ENCODE measurements around the gene EPB41L5. TPM values are rescaled to one million over a fixed set of nuclear protein-coding genes. Genes with fewer than 3 reads are reported as not detected.

The EPB41L5 gene
- total and polyA plus RNA-seq, 2 donors (not counting 3 experiments of a cell fraction or from before 2014, with no cell fraction given): 8.4 to 13.6 TPM

DNA sequence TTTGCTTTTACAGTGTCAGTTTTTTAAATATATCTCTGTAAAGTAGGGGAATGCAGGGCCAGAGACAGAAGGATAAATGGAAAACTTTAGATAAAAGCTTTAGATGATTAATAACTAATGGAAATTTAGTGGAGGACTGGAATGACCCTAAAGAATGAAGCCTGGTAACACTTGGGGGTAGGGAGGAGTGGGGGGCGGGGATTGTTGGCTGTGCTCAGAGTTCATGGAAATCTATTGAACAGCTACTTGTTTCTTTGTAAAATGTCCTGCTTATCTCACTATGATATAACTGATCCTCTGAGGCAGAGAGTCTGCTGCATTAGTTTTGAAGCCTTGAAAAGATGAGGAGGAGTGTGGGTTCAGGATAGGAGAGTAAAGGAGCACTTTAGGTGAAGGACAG lies 119.8 kb downstream of the EPB41L5 start:
- no peaks in the 10 kb centered on the region for H4K20me1 ChIP-seq (replicated peaks; ENCODE audit: control insufficient read depth, extremely low read depth, insufficient read depth, low read length)
- no peak for DNase-seq (ENCODE audit: low read depth, low spot score)
- H2AFZ ChIP-seq (ENCODE audit: low read depth, low read length): no peak overlapping the region
- no peaks in the 10 kb centered on the region for H3K9me1 ChIP-seq (replicated peaks; ENCODE audit: control insufficient read depth, extremely low read depth, insufficient read depth, low read length)
- no peaks in the 10 kb centered on the region for H3K27me3 ChIP-seq (ENCODE audit: control insufficient read depth in 2 of 2, insufficient read depth in 2 of 2, low read length in 2 of 2)
- peak overlapping the region; percentile 82 for H3K27ac ChIP-seq (ENCODE audit: insufficient read depth, low read depth, low read length)
- no peaks in the 10 kb centered on the region for H3K79me2 ChIP-seq (ENCODE audit: control insufficient read depth, insufficient read depth, low read length)
- H3K4me3 ChIP-seq (replicated peaks in 1 of 3; ENCODE audit: insufficient read depth in 1 of 3, low read depth in 1 of 3, low read length in 3 of 3): peak overlapping the region in 1 of 3 experiments; percentile 18
- dilution Hi-C loops (cut with MboI; ENCODE audit: extremely low pct_ligation_motif_present, low sequenced_read_pairs): no loop called here
- peaks cover 37% of the 10 kb centered on the region for H3K4me1 ChIP-seq (ENCODE audit: control insufficient read depth, extremely low read depth, insufficient read depth, low read length)
- POLR2A ChIA-PET: interaction anchor here (1.1 to 1.3 kb wide), 2 partner anchors 24 to 107 kb away, joined by 3 to 6 read pairs; no protein-coding TSS in a partner anchor
- peak overlapping the region; percentile 84 for H3K4me2 ChIP-seq (ENCODE audit: insufficient read depth, low read length)
- no peak for TF ChIP-seq POLR2A (IDR thresholded peaks at IDR 0.05; ENCODE audit: low read depth, low read length)
- TF ChIP-seq FOS (IDR thresholded peaks at IDR 0.05; ENCODE audit: borderline replicate concordance, insufficient read depth, low read length): no peak
- no peak for TF ChIP-seq MYC (IDR thresholded peaks at IDR 0.05; ENCODE audit: low read depth, low read length)
- no peak for TF ChIP-seq POLR2AphosphoS5 (IDR thresholded peaks at IDR 0.05; ENCODE audit: insufficient read depth, low read depth, low read length)
- TF ChIP-seq JUN (IDR thresholded peaks at IDR 0.05; ENCODE audit: borderline replicate concordance, insufficient read depth, insufficient read length, low read depth): no peak
- TF ChIP-seq EZH2 (IDR thresholded peaks at IDR 0.05; ENCODE audit: borderline replicate concordance, low read depth, low read length, severe bottlenecking): no peak
- no peak for TF ChIP-seq MAX (IDR thresholded peaks at IDR 0.05; ENCODE audit: insufficient read depth, insufficient read length)
- TF ChIP-seq, protein P1, sequence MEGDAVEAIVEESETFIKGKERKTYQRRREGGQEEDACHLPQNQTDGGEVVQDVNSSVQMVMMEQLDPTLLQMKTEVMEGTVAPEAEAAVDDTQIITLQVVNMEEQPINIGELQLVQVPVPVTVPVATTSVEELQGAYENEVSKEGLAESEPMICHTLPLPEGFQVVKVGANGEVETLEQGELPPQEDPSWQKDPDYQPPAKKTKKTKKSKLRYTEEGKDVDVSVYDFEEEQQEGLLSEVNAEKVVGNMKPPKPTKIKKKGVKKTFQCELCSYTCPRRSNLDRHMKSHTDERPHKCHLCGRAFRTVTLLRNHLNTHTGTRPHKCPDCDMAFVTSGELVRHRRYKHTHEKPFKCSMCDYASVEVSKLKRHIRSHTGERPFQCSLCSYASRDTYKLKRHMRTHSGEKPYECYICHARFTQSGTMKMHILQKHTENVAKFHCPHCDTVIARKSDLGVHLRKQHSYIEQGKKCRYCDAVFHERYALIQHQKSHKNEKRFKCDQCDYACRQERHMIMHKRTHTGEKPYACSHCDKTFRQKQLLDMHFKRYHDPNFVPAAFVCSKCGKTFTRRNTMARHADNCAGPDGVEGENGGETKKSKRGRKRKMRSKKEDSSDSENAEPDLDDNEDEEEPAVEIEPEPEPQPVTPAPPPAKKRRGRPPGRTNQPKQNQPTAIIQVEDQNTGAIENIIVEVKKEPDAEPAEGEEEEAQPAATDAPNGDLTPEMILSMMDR (IDR thresholded peaks at IDR 0.05; ENCODE audit: extremely low read depth in 1 of 2, insufficient read depth in 1 of 2, low read depth in 1 of 2, low read length in 2 of 2): no peak
- no peak for TF ChIP-seq GATA2 (IDR thresholded peaks at IDR 0.05; ENCODE audit: insufficient read depth, insufficient read length, low read depth, low read length)
- no peaks in the 10 kb centered on the region for H3K9me3 ChIP-seq (replicated peaks; ENCODE audit: control insufficient read depth, insufficient read depth, low read length)
- peak overlapping the region; percentile 60 for H3K9ac ChIP-seq (replicated peaks; ENCODE audit: extremely low read depth, insufficient read depth, low read length)
- TSS peak; percentile 66 for BruUV-seq (replicated peaks)
- no peaks in the 10 kb centered on the region for H3K36me3 ChIP-seq (ENCODE audit: control insufficient read depth in 2 of 2, extremely low read depth in 1 of 2, insufficient read depth in 2 of 2, low read length in 2 of 2)
- CTCF ChIA-PET: interaction anchor here (0.7 to 7.9 kb wide), 15 partner anchors 15 to 430 kb away, joined by 3 to 93 read pairs (median 4); partner anchors contain the start of gene RALB
- intact Hi-C loops (cut with micrococcal nuclease): loop anchor here (1.0 to 2.0 kb wide), 3 partner anchors 24 to 488 kb away; no protein-coding TSS in a partner anchor
- FAIRE-seq: peak; percentile 4
